Body of pancreas (tissue), 4 donors: ENCODE results near the gene GPR161. TPM values are rescaled to one million over a fixed set of nuclear protein-coding genes. Genes with fewer than 3 reads are reported as not detected.

ENCODE experiments used
- ATAC-seq: fragments of 150-250 bp; one replicate; pipeline ENCODE4 v1.9.1; 2016
- DNase-seq, 4 donors: peaks; one replicate each; pipeline ENCODE4 v3.0.0-alpha.2; 2019
- H3K27ac ChIP-seq, 4 donors: fragments of 200-600 bp; sonication (generic); 1 replicate in 3 of 4; 2 replicates in 1 of 4; pipeline versions ENCODE4 v1.5.1 to v1.6.1; 2016 to 2019; ENCODE audit warnings: mild to moderate bottlenecking in 1 of 4, mixed read lengths in 1 of 4, moderate library complexity in 1 of 4
- H3K27me3 ChIP-seq, 2 donors: fragments of 200-600 bp; sonication (generic); one replicate each; pipeline ENCODE4 v1.6.0; 2016; ENCODE audit warnings: mild to moderate bottlenecking in 1 of 2
- H3K36me3 ChIP-seq, 2 donors: fragments of 200-600 bp; sonication (generic); replicated peaks in 1 of 2; 2 replicates each; pipeline ENCODE4 v1.5.1; 2016; ENCODE audit warnings: low read depth in 2 of 2; ENCODE audit not compliant: insufficient read depth in 1 of 2
- H3K4me1 ChIP-seq: fragments of 200-600 bp; sonication (generic); one replicate; pipeline ENCODE4 v1.6.0; 2016
- H3K4me3 ChIP-seq, 2 donors: fragments of 200-600 bp; sonication (generic); 1 replicate in 1 of 2; 2 replicates in 1 of 2; pipeline ENCODE4 v1.5.1; 2016 to 2019
- H3K9me3 ChIP-seq, 3 donors: fragments of 200-600 bp; sonication (generic); 1 replicate in 2 of 3; 2 replicates in 1 of 3; pipeline ENCODE4 v1.5.1; 2016
- POLR2A ChIP-seq, 3 donors: fragments of 450-650 bp; IDR thresholded peaks; one replicate each; pipeline ENCODE4 v1.6.1; 2016; ENCODE audit warnings: antibody characterized with exemption in 3 of 3, mild to moderate bottlenecking in 2 of 3
- WGBS, 2 donors: methylation state at CpG; one replicate each; pipeline ENCODE4 v1.1.5; 2017; 5-methylcytosine and 5-hydroxymethylcytosine counted together
- intact Hi-C: fragments of 100-400 bp; cut with DNase I; formaldehyde crosslinking; loops from one replicate; pipeline ENCODE4 v1.15.1; 2023
- total RNA-seq, 2 donors: library from RNA; depleted of rRNA; stranded (reverse); fragments of >200 nt; gene quantifications; one replicate each; pipeline ENCODE4 v1.1.0, GENCODE V29; 2016
- TF ChIP-seq, protein P1 (sequence below), 7 experiments: fragments of 450-650 bp in 4 of 7; fragments of 200-600 bp in 3 of 7; sonication (generic) in 3 of 7; IDR thresholded peaks; one replicate each; pipeline ENCODE4 v1.5.1; 2016 to 2019; ENCODE audit warnings: antibody characterized with exemption in 7 of 7

The GPR161 gene
- total RNA-seq, 2 donors from 2014 or later: 2.6 to 6.5 TPM

DNA sequence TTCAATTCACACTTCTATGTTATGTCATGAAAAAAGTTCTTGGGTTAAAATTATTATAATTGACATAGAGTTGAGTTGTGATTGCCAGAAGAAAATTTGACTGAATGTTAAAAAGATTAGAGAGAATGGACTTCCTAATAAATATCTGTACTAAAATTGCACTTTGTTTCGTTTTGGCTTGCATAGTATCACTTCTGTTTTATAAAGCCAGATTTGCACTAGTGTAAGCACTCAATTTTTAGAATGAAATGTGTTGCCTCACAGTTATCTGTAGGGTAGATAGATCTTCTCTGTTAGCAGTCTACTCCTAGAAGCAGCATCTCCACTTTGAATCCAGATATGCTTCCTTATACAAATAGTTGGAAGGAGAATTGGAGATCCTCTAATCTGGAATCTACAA is 104.7 kb downstream of the GPR161 start:
- no peaks in the 10 kb centered on the region for H3K9me3 ChIP-seq

DNA sequence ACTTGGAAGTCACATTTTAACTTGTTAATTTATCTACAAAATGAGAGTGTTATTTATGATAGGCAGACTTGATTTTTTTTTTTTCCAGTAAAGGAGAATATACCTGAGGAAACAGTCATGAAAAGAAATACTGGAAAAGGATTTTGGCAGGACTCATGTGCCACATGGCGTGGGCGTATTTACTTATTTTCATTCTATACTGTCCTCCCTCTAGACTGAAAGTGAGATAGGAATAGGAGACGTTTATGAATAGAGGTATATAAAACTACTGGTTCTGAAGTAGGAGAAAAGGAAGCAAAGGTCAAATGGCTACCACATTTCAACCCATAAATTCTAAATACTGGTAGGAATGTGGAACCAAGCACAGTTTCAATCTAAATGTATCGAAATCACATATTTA is 105.1 kb downstream of the GPR161 start:
- no peaks in the 10 kb centered on the region for H3K4me1 ChIP-seq
- TF ChIP-seq, protein P1, sequence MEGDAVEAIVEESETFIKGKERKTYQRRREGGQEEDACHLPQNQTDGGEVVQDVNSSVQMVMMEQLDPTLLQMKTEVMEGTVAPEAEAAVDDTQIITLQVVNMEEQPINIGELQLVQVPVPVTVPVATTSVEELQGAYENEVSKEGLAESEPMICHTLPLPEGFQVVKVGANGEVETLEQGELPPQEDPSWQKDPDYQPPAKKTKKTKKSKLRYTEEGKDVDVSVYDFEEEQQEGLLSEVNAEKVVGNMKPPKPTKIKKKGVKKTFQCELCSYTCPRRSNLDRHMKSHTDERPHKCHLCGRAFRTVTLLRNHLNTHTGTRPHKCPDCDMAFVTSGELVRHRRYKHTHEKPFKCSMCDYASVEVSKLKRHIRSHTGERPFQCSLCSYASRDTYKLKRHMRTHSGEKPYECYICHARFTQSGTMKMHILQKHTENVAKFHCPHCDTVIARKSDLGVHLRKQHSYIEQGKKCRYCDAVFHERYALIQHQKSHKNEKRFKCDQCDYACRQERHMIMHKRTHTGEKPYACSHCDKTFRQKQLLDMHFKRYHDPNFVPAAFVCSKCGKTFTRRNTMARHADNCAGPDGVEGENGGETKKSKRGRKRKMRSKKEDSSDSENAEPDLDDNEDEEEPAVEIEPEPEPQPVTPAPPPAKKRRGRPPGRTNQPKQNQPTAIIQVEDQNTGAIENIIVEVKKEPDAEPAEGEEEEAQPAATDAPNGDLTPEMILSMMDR (IDR thresholded peaks at IDR 0.05): no peak
- no peak for ATAC-seq
- H3K4me3 ChIP-seq: no peak overlapping the region
- WGBS, 2 donors: 87 to 88% methylated on average over 4 of the region's 4 CpGs
- no peaks in the 10 kb centered on the region for H3K27me3 ChIP-seq
- no peak for DNase-seq
- H3K27ac ChIP-seq: no peak overlapping the region
- no peaks in the 10 kb centered on the region for H3K36me3 ChIP-seq
- no peaks in the 10 kb centered on the region for H3K9me3 ChIP-seq
- intact Hi-C loops: no loop called here

More for the DNA sequence above, 104.7 kb downstream of the GPR161 start:
- H3K36me3 ChIP-seq: no peaks in the 10 kb centered on the region
- ATAC-seq: no peak
- TF ChIP-seq, protein P1 (IDR thresholded peaks at IDR 0.05): no peak
- DNase-seq: no peak
- no peaks in the 10 kb centered on the region for H3K27me3 ChIP-seq
- H3K4me3 ChIP-seq: no peak overlapping the region
- H3K27ac ChIP-seq: no peak overlapping the region
- whole genome bisulfite sequencing, 2 donors: 67 to 86% methylated on average over 1 of the region's 1 CpG
- intact Hi-C loops: no loop called here
- H3K4me1 ChIP-seq: no peaks in the 10 kb centered on the region

DNA sequence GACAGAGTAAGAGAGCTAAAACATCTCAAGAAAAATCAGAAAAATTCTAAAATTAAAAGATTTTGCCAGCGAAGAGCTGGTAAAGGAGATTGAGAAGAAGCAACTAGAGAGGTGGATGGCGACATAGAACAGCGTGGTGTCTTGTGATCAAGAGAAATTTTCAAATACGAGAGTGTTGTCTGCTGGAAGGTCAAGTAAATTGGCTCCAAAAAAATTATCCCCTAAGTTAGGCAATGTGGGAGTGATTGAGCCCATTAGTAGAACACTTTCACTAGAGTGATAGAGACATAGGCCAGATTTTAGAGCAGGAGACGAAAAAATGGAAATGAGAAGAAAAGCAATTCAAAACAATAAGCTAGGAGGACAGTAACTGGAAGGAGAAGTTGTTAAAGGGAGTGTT is 105.5 kb downstream of the GPR161 start:
- TF ChIP-seq, protein P1 (IDR thresholded peaks at IDR 0.05): no peak
- no peak for TF ChIP-seq POLR2A (IDR thresholded peaks at IDR 0.05)
- Histone ChIP-seq H3K9me3 (no peaks in the 10 kb centered on the region), H3K36me3 (no peaks in the 10 kb centered on the region), H3K27me3 (no peaks in the 10 kb centered on the region), H3K4me1 (no peaks in the 10 kb centered on the region), H3K27ac (no peak overlapping the region), H3K4me3 (no peak overlapping the region)
- intact Hi-C loops: no loop called here
- WGBS, 2 donors: 89 to 92% methylated on average over 5 of the region's 5 CpGs
- ATAC-seq: no peak
- no peak for DNase-seq

Other genes with a start within 250 kb of the GPR161 start
- gene ADCY10, start 222.8 kb downstream of the GPR161 start, total RNA-seq: under 1 TPM in 1 of 2 donors, not detected in 1; 0.26 TPM
- 10 to 100 TPM; 30.7 to 42.8 TPM for gene DCAF6, start 200.2 kb downstream of the GPR161 start, total RNA-seq
- gene MPC2, start 199.9 kb downstream of the GPR161 start, total RNA-seq: 10 to 100 TPM; 19.4 to 21.5 TPM
- gene TIPRL, start 42.0 kb upstream of the GPR161 start, total RNA-seq: 10 to 100 TPM in 1 of 2 donors, 1 to 10 TPM in 1; 4.9 to 10.1 TPM
- 10 to 100 TPM; 13.8 to 19.5 TPM for gene SFT2D2, start 89.1 kb upstream of the GPR161 start, total RNA-seq
- gene TBX19, start 143.9 kb upstream of the GPR161 start, total RNA-seq: 1 to 10 TPM in 1 of 2 donors, under 1 TPM in 1; 0.78 to 2.0 TPM